Glutamatergic neuron (in vitro differentiated cells): ENCODE measurements around the gene HOMER2. TPM values are rescaled to one million over a fixed set of nuclear protein-coding genes. Genes with fewer than 3 reads are reported as not detected.

Experiments used
- DNase-seq: peaks from one replicate; pipeline ENCODE4 v3.0.0; 2022
- H3K27ac Mint-ChIP-seq: one replicate; pipeline ENCODE4 v1.8.0; 2020; ENCODE audit warnings: mild to moderate bottlenecking, mixed read lengths, inconsistent platforms; ENCODE audit not compliant: unreplicated experiment
- H3K27me3 Mint-ChIP-seq: one replicate; pipeline ENCODE4 v1.8.0; 2020; ENCODE audit warnings: mild to moderate bottlenecking, moderate library complexity, mixed read lengths, inconsistent platforms; ENCODE audit not compliant: unreplicated experiment
- H3K36me3 Mint-ChIP-seq: one replicate; pipeline ENCODE4 v1.8.0; 2020; ENCODE audit warnings: mild to moderate bottlenecking, mixed read lengths, inconsistent platforms; ENCODE audit not compliant: unreplicated experiment
- H3K4me1 Mint-ChIP-seq: one replicate; pipeline ENCODE4 v1.8.0; 2020; ENCODE audit warnings: mild to moderate bottlenecking, low read depth, mixed read lengths, inconsistent platforms; ENCODE audit not compliant: unreplicated experiment
- H3K4me3 Mint-ChIP-seq: one replicate; pipeline ENCODE4 v1.8.0; 2020; ENCODE audit warnings: mild to moderate bottlenecking, mixed read lengths, inconsistent platforms; ENCODE audit not compliant: unreplicated experiment
- H3K9me3 Mint-ChIP-seq: one replicate; pipeline ENCODE4 v1.8.0; 2020; ENCODE audit warnings: mild to moderate bottlenecking, moderate library complexity, mixed read lengths, inconsistent platforms; ENCODE audit not compliant: unreplicated experiment
- total RNA-seq: library from RNA; stranded (reverse); fragmentation: NEBNext Ultra II Directional; extraction: Animal tissue kit (Norgen Biotek cat#: 25700); gene quantifications from one replicate; pipeline ENCODE4 v1.2.1, GENCODE V29; 2021; ENCODE audit not compliant: unreplicated experiment
- TF ChIP-seq, protein P1 (sequence below): fragments of 200-600 bp; sonication (generic); IDR thresholded peaks from one replicate; pipeline ENCODE4 v1.5.0; 2021; ENCODE audit not compliant: partially characterized antibody, unreplicated experiment

HOMER2 gene
- total RNA-seq, 1 donor from 2014 or later: 32.6 TPM

DNA sequence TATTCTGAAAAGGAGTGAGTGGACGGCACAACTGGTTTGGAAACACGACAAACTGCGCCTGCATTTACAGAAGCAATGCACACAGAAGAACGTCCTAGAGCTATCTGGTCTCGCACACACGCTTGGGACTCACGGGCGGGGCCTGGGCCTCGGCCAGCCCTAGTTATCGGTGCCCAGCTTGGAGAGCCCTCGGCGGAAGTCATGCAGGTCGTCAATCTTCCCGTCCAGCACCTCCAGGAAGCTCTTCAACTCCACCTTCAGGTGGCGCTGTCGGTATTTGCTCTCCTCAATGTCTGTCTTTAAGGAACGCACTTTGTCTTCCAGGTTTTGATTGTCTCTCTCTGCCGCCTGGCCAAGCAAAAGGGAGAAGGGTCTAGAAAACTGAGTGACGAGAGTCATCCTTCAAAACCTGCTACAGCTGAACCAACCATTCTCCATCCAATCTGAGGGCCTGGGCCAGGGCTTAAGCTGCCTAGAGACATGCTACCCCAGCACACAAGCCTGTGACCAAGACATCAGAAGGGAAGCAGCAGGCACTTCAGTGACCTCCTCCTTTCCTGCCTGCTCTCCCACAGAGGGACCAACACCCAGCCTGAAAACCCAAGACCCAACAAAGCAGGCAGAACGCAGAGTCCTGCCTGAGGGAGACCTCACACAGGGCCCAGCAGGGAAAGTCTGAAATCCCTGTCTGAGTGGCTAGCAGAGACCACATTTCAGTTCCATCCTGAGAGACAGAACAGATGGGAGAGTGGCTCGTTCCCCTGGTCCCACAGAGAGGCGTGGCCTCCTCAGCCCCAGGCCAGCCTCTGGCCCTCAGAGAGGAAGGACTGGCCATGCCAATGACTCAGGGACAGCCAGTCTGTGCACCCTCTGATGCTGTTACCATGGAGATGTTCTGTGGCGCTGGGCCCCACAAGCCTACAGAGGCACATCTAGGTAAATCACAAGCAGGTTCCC is 102.7 kb downstream of the HOMER2 start:
- Mint-ChIP-seq H3K36me3 (no peaks in the 10 kb centered on the region), H3K27ac (peak overlapping the region; percentile 99), H3K4me1 (peaks cover 25% of the 10 kb centered on the region), H3K9me3 (peaks cover 13% of the 10 kb centered on the region), H3K27me3 (peaks cover 10% of the 10 kb centered on the region), H3K4me3 (peak overlapping the region; percentile 68)
- DNase-seq: peak; percentile 76
- TF ChIP-seq, protein P1, sequence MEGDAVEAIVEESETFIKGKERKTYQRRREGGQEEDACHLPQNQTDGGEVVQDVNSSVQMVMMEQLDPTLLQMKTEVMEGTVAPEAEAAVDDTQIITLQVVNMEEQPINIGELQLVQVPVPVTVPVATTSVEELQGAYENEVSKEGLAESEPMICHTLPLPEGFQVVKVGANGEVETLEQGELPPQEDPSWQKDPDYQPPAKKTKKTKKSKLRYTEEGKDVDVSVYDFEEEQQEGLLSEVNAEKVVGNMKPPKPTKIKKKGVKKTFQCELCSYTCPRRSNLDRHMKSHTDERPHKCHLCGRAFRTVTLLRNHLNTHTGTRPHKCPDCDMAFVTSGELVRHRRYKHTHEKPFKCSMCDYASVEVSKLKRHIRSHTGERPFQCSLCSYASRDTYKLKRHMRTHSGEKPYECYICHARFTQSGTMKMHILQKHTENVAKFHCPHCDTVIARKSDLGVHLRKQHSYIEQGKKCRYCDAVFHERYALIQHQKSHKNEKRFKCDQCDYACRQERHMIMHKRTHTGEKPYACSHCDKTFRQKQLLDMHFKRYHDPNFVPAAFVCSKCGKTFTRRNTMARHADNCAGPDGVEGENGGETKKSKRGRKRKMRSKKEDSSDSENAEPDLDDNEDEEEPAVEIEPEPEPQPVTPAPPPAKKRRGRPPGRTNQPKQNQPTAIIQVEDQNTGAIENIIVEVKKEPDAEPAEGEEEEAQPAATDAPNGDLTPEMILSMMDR: peak; percentile 86

DNA sequence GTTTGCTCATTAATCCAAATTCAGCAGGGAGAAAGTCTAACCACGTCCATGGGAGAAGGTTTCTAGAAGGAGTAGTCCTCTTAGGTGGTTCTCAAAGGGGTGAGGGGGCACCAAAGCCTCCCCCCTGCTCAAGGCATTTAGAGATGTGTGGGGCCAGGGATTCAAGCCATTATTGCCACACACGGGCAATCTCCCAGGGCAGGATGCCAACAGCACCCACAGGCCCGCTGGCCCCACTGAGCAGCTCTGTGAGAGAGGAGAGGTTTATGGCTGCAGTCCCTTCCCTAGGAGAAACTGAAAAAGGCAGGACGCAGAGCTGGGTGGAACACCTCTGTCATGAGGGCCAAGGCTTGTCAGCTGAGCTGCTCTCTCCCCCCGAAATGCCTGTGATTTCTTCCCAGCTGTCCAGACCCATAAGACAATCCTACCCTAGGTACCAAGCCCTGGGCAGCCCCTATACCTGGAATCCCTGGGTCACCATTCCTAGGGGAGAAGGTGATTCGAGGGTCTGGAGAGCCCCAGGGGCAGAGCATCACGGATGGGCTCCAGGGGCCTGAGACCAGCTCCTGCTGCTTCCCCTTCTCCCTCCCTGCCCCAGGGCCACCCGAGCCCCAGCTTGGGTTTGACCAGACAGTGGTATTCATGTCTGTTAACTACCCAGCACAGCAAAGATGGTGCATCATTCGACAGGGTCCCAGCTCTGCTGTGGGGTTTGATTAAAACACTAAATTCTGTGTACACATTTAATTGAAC is 104.1 kb downstream of the HOMER2 start:
- H3K4me1 Mint-ChIP-seq: peaks cover 25% of the 10 kb centered on the region
- peaks cover 13% of the 10 kb centered on the region for H3K9me3 Mint-ChIP-seq
- no peak overlapping the region for H3K4me3 Mint-ChIP-seq
- H3K27me3 Mint-ChIP-seq: peaks cover 10% of the 10 kb centered on the region
- no peak overlapping the region for H3K27ac Mint-ChIP-seq
- H3K36me3 Mint-ChIP-seq: peaks cover 3% of the 10 kb centered on the region
- DNase-seq: no peak
- TF ChIP-seq, protein P1: no peak

DNA sequence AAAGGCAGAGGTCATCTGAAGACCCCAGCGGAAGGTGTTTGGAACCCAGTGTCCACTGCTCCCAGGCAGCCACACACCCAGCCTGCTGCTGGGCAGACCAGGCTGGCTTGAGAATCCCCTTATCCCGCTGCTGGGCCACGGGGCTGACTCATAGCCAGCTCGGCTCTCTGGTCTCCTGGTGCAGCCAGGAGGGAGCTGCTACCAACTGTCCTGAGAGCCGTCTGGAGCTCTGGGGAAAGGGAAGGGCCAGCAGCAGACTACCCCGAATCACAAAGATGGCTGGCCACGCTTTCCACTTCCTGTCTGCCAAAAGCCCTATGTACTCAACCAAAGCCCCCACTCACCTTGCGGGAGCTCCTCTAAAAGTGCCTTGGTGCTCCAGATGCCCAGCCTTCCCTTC is 104.8 kb downstream of the HOMER2 start:
- Mint-ChIP-seq H3K36me3 (peaks cover 3% of the 10 kb centered on the region), H3K4me3 (no peak overlapping the region), H3K4me1 (peaks cover 25% of the 10 kb centered on the region), H3K27ac (no peak overlapping the region), H3K9me3 (peaks cover 15% of the 10 kb centered on the region), H3K27me3 (peaks cover 10% of the 10 kb centered on the region)
- DNase-seq: no peak
- TF ChIP-seq, protein P1: no peak

DNA sequence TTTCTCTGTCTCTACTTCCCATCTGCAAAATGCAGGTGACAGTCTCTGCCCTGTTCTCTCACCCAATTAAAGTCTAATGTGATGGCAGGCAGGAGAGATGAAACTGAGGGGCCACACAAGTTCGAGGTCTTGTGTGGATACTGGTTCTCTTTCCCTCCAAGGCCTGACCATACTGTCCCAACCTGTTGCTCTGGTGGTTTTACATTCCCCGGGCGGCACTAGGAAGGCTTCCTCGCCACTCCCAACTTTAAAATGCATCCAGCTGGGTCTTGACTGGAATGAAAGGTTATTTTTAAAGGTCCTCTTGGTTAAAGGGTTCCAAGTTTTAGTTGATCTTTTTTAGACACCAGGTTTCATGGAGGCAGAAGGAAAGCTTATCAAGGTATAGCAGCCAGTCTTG is 105.9 kb downstream of the HOMER2 start:
- H3K9me3 Mint-ChIP-seq: peaks cover 15% of the 10 kb centered on the region
- TF ChIP-seq, protein P1: no peak
- no peak overlapping the region for H3K27ac Mint-ChIP-seq
- DNase-seq: no peak
- peaks cover 25% of the 10 kb centered on the region for H3K4me1 Mint-ChIP-seq
- no peak overlapping the region for H3K4me3 Mint-ChIP-seq
- peaks cover 3% of the 10 kb centered on the region for H3K36me3 Mint-ChIP-seq
- H3K27me3 Mint-ChIP-seq: peaks cover 10% of the 10 kb centered on the region
